Activated naive CD4-positive, alpha-beta T cell treated with Interleukin-2 at 50 U/mL for 16 hours (primary cell): ENCODE results near the gene ZNHIT2.

ENCODE experiments used
- DNase-seq: peaks from one replicate; pipeline ENCODE4 v3.0.0-alpha.2; 2020

Gene ZNHIT2

GRCh38 chr11:65067446-65067845, 50.1 kb downstream of the ZNHIT2 start:
- no peak for DNase-seq

GRCh38 chr11:65066805-65067291, 50.7 kb downstream of the ZNHIT2 start:
- no peak for DNase-seq
